HG03520 (cell line): Measurements from ENCODE around the gene OR5B21.

ENCODE experiments used
- ATAC-seq: cut with Tn5 transposase; IDR thresholded peaks from one replicate; pipeline ENCODE4 v1.9.1; 2021; ENCODE audit warnings: mild to moderate bottlenecking, moderate library complexity; ENCODE audit not compliant: unreplicated experiment

OR5B21 gene

GRCh38 chr11:58508005-58508404 lies at the start of gene OR5B21:
OR5B21 (minus strand) TSS chr11:58508105; CDS start chr11:58508105, 0 bp downstream.
- ATAC-seq: no peak

DNA sequence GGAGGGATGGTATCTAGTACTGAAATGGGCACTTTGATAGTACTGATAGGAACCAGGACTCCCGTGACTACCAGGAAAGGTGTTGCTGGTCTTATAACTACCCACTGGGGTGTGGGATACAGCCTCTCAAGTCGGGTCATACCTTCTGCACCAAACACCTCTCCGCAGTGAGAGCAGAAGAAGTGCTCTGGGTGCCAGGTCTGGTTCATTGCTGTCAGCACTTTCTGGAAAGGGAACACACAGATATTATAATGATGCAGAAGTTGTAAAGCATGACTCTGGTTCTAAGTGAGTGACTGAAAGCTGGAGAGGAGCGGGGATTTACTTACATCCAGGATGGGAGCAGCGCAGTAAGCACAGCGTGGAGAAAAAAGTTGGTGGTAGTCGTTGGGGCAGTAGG lies 41.7 kb upstream of the OR5B21 start:
- no peak for ATAC-seq

GRCh38 chr11:58546841-58547240 lies 38.9 kb upstream of the OR5B21 start:
- no peak for ATAC-seq

- ATAC-seq: no peak
Measured at GRCh38 chr11:58531865-58532341, 24.0 kb upstream of the OR5B21 start.

DNA sequence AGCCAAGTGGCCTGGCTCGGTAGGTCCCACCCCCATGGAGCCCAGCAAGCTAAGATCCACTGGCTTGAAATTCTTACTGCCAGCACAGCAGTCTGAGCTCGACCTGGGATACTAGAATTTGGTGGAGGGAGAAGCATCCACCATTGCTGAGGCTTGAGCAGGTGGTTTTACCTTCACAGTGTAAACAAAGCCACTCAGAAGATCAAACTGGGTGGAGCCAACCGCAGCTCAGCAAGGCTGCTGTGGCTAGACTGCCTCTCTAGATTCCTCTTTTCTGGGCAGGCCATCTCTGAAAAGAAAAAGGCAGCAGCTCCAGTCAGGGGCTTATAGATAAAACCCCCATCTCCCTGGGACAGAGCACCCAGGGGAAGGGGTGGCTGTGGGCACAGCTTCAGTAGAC lies 22.3 kb upstream of the OR5B21 start:
- no peak for ATAC-seq

GRCh38 chr11:58527429-58527828 lies 19.5 kb upstream of the OR5B21 start:
- no peak for ATAC-seq

- ATAC-seq: no peak
Measured at GRCh38 chr11:58526721-58527120, 18.8 kb upstream of the OR5B21 start.

GRCh38 chr11:58525037-58525614 lies 17.2 kb upstream of the OR5B21 start:
- peak; percentile 93 for ATAC-seq

DNA sequence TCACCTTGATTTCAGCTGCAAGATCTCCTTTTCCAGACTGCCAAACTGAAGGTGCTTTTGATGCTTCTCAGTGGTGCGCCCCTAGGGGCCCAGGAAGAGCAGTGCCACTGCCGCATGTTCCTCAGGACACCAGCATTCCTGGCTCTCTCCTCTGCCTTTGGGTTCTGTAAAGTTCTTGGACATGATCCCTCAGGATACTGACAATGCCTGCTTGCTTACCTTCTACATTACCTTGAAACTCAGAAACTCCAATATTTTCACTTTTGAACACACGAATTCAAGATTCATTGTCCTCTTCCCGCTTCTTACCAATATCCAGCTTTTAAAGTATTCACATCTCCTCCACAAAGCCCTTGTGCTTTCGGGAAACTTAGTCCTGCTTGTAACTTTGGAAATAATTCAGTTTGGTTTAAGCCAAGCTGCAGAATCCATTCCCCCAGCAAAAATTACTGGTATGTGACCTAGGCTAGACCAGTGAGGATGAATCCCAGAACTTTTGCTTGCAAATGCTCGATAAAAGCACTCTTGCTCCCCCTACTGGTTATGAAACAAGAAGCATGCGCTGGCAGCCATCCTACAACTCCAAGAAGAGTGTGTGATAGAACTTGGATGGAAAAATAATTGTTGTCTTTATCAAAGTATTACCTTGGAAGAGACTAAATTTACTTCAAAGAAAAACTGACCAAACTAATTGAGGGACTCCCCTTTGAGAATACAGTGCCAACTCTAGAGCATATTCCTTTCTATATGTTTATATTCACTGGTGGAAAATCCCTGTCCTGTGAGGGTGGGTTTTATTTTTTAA lies 16.5 kb upstream of the OR5B21 start:
- ATAC-seq: peak; percentile 17

DNA sequence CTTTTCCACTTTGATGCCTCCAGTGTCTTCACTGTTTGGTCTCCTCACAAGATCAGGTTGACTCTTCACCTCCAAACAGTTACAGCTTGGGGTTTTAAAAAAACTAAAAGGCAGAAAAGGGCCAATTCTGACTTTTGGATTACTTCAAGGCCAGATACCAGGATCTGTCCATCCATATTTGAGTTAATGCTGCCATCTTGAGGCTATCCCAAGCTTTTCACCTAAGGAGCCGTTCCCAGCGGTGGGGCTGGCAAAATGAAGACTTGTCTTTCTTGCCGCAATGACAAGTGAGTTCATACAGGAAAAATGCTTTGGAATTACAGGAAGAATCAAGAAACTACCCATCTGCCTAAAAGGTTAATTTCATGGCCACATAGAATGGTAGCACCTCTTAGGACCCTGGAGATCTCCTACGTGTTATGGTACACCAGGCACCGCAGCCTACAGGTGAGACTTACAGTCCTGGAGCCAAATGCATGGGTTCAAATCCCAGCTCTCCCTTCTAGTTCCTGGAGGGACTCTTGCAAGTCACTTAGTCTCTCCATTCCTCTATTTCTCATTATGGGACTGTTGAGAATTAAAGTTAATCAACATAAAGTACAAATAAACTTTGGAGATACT lies 6.0 kb upstream of the OR5B21 start:
- no peak for ATAC-seq

DNA sequence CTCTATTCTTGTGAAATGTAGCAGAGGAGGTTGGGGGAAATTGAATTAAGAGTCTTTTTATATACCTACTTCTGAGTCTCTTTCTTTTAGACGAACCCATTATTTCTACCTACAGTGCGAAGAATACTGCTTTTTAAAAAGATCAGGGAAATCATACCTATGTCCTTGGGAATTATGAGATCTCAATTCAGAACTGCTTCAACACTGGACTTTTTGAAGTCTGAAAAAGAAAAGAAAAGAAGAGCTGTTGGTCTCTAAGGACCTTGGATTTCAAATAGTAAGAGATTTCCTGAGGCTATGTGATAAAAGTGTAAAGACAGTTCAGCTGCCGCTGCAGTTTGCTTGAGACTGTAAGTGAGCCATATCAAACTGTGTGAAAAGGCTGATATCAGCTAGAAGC lies 3.7 kb upstream of the OR5B21 start:
- no peak for ATAC-seq

DNA sequence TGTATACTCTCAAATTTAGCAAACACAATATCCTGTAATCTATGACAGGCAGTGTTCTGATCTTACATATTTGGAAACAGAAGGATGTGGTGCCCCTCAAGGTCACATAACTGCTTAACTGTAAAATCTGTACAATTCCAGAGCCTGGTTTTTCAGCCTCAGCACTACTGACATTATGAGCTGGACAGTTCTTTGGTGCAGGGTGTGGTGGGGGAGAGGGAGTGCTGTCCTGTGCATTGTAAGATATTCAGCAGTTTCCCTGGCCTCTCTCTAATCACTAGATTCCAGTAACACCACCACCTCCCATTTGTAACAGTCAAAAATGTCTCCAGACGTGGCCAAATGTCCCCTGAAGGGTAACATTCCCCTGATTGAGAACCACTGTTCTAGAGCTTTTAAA lies 1.8 kb upstream of the OR5B21 start:
- no peak for ATAC-seq

- ATAC-seq: no peak
Measured at GRCh38 chr11:58508814-58509213, 909 bp upstream of the OR5B21 start.

DNA sequence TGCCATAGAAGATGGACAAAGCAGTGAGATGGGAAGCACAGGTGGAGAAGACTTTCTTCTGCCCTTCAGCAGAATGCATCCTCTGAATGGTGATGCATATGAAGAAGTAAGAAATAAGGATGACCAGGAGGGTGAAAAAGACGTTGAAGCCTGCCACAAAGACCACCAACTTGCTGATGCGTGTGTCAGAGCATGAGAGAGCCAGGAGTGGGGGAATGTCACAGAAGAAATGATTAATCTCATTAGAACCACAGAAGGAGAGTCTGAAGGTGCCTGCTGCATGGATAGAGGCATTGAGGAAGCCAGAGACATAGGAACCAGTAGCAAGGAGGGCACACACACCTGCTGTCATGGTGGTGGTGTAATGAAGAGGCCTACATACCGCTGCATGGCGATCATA lies 550 bp downstream of the OR5B21 start:
- ATAC-seq: no peak

GRCh38 chr11:58506935-58507334 lies 970 bp downstream of the OR5B21 start:
- ATAC-seq: peak; percentile 36

DNA sequence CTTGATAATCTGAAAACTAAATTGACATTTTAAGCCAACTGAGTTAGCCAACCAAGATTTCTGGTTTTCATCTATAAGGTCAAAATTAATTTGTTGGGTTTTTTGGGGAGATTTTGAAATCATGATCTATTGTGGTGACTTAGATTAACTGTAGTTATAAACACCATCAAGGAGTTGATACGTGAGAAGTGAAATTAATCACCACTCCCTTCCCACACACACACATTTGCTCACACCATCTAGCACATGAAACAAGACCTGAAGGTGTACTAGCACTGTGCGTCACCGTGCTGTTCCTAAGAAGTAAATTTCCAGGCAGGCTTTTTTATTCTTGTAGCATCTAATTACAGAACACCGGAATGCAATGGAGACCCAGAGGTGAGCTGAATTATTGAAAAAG lies 2.1 kb downstream of the OR5B21 start:
- ATAC-seq: no peak

DNA sequence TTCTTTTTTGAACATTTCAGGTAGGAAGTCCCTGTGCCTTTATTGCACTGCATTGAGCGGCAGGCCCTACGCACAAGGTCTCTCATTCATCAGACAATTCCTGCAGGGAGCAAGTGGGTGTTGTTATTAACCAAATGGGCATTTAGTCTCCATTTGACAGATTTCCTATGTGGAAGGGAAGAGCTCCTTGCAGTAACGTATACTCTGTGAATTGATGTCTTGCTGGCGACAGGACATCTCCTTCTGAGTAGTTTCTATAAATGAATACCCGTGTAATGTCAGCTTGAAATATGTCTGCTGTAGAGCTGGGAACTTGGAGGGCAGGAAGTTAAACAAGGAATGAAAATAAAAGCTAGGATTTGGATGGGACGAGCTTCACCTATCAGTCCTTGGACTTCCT lies 3.7 kb downstream of the OR5B21 start:
- ATAC-seq: no peak

DNA sequence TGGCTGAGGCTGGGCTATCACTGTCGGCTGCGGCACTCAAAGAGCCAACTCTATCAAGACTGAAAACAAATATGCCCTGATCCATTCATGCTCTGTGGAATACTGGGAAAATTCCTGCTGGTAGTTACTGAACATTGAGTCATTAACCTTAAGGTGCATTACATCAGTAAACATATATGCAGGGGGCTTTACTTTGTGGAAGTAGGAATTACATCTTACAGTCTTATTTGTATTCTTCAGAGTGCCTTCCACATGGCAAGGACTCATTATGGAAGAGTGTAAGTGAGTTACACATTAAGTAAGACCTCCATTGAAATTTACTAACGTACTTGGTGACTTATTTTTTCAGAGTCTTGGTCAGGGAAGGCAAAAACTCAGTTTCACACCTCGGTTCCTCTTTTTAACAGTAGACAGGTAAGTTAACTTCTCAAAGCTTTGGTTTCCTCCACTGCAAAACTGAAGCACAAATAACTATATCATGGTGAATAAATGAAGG lies 4.5 kb downstream of the OR5B21 start:
- ATAC-seq: peak; percentile 95

DNA sequence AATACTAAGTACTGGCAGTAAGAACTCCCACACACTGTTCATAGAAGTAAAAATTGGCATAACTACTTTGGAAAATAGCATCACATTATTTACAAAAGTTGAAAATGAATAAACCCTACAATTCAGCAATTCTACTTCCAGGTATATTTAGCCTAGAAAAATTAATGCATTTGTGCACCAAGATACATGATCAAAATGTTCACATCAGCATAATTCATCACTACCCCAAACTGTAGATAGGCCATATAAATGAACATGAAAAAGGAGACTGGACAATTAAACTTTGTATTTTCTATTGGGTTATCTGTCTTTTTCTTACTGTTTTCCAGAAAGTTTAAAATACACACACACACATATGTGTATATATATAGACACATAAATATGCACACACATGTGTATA lies 5.9 kb downstream of the OR5B21 start:
- ATAC-seq: no peak

DNA sequence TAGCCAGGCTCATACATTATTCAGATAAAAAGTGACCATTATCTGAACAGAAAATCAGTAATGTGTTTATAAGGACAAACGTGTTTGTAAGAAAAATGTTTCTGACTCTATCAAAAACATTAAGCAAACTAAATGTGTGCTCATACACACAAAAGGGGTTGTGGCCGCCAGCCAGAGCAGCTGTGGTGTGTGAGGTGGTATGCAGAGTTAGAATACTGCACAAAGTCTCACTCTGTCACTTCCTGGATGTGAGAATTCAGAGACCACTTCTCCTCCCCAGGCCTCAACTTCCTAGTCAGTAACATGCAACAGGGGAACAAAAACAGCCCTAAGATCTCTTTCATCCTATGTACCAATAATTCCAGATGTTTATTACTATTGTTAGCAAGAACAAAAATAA lies 9.4 kb downstream of the OR5B21 start:
- ATAC-seq: no peak

DNA sequence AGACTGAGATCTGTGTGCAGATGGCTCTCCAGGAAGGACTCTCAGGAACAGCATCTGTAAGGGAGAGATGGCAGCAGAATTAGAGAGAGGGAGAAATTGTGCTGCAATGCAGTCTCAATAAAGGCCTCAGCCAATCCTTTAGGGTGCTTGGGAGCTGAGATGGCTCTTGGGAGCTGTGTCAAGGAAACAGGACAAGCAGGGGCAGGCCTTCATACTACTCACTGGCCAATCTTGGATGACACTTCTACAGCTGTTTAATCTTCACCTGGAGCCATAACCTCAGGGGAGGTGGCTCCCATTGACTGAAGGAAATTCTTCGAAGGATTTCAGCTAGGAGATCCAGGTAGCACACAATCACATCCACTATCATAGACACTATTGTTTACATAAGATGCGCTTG lies 10.0 kb downstream of the OR5B21 start:
- ATAC-seq: no peak

GRCh38 chr11:58495906-58496305 lies 12.0 kb downstream of the OR5B21 start:
- no peak for ATAC-seq
